Smooth muscle cell (in vitro differentiated cells): ENCODE measurements around the gene NMRK1. TPM values are rescaled to one million over a fixed set of nuclear protein-coding genes. Genes with fewer than 3 reads are reported as not detected.
A peak's percentile ranks its signal among the peaks of the same experiment; 100 is the strongest.

Experiments
- DNase-seq: peaks from one replicate; lab custom pipeline; 2025; ENCODE audit not compliant: unreplicated experiment; lab: John Stamatoyannopoulos, UW
- H2AFZ ChIP-seq: fragments of 200-600 bp; sonication (generic); 2 replicates; pipeline ENCODE4 v1.6.0; 2016; ENCODE audit warnings: antibody characterized with exemption, low read depth, mild to moderate bottlenecking
- H3F3A ChIP-seq: fragments of 200-600 bp; sonication (generic); 2 replicates; pipeline ENCODE4 v1.6.0; 2017; ENCODE audit warnings: antibody characterized with exemption, low read depth
- H3K27ac ChIP-seq: fragments of 200-600 bp; sonication (generic); 2 replicates; pipeline ENCODE4 v1.5.1; 2016; ENCODE audit warnings: low read depth, mild to moderate bottlenecking
- H3K27me3 ChIP-seq: fragments of 200-600 bp; sonication (generic); 2 replicates; pipeline ENCODE4 v1.6.1; 2016; ENCODE audit warnings: low read depth, mild to moderate bottlenecking
- H3K36me3 ChIP-seq: fragments of 200-600 bp; sonication (generic); 2 replicates; pipeline ENCODE4 v1.5.1; 2016; ENCODE audit warnings: low read depth
- H3K4me1 ChIP-seq: fragments of 200-600 bp; sonication (generic); 2 replicates; pipeline ENCODE4 v1.5.1; 2016; ENCODE audit warnings: low read depth
- H3K4me2 ChIP-seq: fragments of 200-600 bp; sonication (generic); 2 replicates; pipeline ENCODE4 v1.6.0; 2016; ENCODE audit warnings: mild to moderate bottlenecking
- H3K4me3 ChIP-seq: fragments of 200-600 bp; sonication (generic); 2 replicates; pipeline ENCODE4 v1.5.1; 2016; ENCODE audit warnings: mild to moderate bottlenecking
- H3K79me2 ChIP-seq: fragments of 200-600 bp; sonication (generic); 2 replicates; pipeline ENCODE4 v1.6.0; 2016; ENCODE audit warnings: low read depth, mild to moderate bottlenecking
- H3K9ac ChIP-seq: fragments of 200-600 bp; sonication (generic); 2 replicates; pipeline ENCODE4 v1.6.0; 2016; ENCODE audit warnings: low read depth
- H3K9me3 ChIP-seq: fragments of 200-600 bp; sonication (generic); replicated peaks from 2 replicates; pipeline ENCODE4 v1.5.1; 2016; ENCODE audit warnings: low read depth
- H4K20me1 ChIP-seq: fragments of 200-600 bp; sonication (generic); 2 replicates; pipeline ENCODE4 v1.6.0; 2016; ENCODE audit warnings: low read depth
- WGBS: methylation state at CpG from one replicate; pipeline ENCODE4 v1.1.7; 2016; ENCODE audit warnings: low lambda C conversion rate; 5-methylcytosine and 5-hydroxymethylcytosine counted together
- polyA plus RNA-seq: library from polyadenylated mRNA; unstranded; fragments of >200 nt; fragmentation: Nextera tagmentation; extraction: Ambion mirVana; gene quantifications from 2 replicates; pipeline ENCODE4 v1.2.1, GENCODE V29; 2016
- total RNA-seq: library from RNA; depleted of rRNA; stranded (reverse); fragments of >200 nt; gene quantifications from 2 replicates; pipeline ENCODE4 v1.2.3, GENCODE V29; 2014
- TF ChIP-seq, protein P1 (sequence below): fragments of 200-600 bp; sonication (generic); IDR thresholded peaks from 2 replicates; pipeline ENCODE4 v1.5.1; 2017; ENCODE audit warnings: borderline replicate concordance, mild to moderate bottlenecking, antibody characterized with exemption; ENCODE audit not compliant: insufficient read depth, poor library complexity, severe bottlenecking

The NMRK1 gene
- total and polyA plus RNA-seq, 2 experiments from 2014 or later, result 12.3 to 16.4 TPM

DNA sequence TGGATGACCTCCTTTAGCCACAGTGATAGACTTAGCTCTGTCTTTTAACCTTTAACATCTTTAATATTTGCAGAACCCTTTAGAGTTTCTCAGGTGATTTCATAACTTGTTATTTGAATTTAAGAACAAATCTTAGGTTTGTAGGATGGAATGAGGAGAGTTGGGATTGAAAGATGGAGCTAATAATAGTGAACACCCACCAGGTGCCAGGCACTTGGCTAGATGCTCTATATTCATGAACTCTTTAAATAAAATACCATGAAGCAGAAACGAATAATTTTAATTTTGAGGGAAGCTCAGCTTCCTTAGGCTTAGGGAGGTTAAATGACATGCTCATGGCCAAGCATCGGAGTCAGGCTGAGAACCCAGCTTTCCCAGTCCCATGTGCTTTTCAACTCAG lies 40.4 kb downstream of the NMRK1 start:
- TF ChIP-seq, protein P1, sequence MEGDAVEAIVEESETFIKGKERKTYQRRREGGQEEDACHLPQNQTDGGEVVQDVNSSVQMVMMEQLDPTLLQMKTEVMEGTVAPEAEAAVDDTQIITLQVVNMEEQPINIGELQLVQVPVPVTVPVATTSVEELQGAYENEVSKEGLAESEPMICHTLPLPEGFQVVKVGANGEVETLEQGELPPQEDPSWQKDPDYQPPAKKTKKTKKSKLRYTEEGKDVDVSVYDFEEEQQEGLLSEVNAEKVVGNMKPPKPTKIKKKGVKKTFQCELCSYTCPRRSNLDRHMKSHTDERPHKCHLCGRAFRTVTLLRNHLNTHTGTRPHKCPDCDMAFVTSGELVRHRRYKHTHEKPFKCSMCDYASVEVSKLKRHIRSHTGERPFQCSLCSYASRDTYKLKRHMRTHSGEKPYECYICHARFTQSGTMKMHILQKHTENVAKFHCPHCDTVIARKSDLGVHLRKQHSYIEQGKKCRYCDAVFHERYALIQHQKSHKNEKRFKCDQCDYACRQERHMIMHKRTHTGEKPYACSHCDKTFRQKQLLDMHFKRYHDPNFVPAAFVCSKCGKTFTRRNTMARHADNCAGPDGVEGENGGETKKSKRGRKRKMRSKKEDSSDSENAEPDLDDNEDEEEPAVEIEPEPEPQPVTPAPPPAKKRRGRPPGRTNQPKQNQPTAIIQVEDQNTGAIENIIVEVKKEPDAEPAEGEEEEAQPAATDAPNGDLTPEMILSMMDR, result no peak
- 50% methylated on average over 2 of the region's 2 CpGs for WGBS
- no peaks in the 10 kb centered on the region for H3K4me1 ChIP-seq

DNA sequence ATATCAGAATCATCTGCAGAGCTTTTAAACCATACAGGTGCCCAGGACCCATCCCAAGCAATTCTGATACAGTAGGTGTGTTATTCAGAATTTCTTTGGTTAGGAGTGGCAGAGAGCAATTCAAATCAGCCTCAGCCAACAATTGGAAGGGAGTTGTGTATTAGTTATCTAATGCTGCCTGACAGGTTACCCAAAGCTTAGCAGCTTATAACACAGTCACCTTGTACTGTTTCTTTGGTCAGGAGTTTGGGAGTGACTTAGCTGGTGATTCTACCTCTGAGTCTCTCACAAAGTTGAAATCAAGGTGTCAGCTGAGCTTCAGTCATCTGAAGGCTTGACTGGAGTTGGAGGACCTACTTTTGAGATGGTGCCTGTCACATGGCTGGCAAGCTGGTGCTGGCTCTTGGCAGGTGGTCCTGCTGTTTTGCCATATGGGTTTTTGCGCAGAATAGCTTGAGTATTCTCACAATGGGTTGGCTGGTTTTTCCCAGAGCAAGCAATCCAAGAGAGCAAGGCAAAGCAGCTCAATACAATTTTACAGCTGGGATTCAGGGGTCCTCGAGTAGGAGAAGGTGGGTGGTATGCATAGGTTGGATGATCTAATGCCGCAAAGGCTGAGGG lies 41.1 kb downstream of the NMRK1 start:
- no peaks in the 10 kb centered on the region for H3K36me3 ChIP-seq
- H3K4me1 ChIP-seq, result no peaks in the 10 kb centered on the region
- no peak overlapping the region for H3K4me2 ChIP-seq
- no peaks in the 10 kb centered on the region for H3F3A ChIP-seq
- no peak overlapping the region for H3K9ac ChIP-seq
- H3K27ac ChIP-seq, result no peak overlapping the region
- no peak for DNase-seq
- no peak overlapping the region for H3K4me3 ChIP-seq
- no peaks in the 10 kb centered on the region for H3K9me3 ChIP-seq
- TF ChIP-seq, protein P1, result no peak
- 88% methylated on average over 3 of the region's 3 CpGs for WGBS
- H3K79me2 ChIP-seq, result no peaks in the 10 kb centered on the region
- H2AFZ ChIP-seq, result no peak overlapping the region
- no peaks in the 10 kb centered on the region for H4K20me1 ChIP-seq
- H3K27me3 ChIP-seq, result no peaks in the 10 kb centered on the region

More for the DNA sequence above, 40.4 kb downstream of the NMRK1 start:
- H4K20me1 ChIP-seq, result no peaks in the 10 kb centered on the region
- H3K27me3 ChIP-seq, result no peaks in the 10 kb centered on the region
- no peak overlapping the region for H3K4me3 ChIP-seq
- no peak overlapping the region for H3K9ac ChIP-seq
- H2AFZ ChIP-seq, result no peak overlapping the region
- H3K27ac ChIP-seq, result no peak overlapping the region
- H3K79me2 ChIP-seq, result no peaks in the 10 kb centered on the region
- no peaks in the 10 kb centered on the region for H3K36me3 ChIP-seq
- H3K4me2 ChIP-seq, result no peak overlapping the region
- H3K9me3 ChIP-seq, result no peaks in the 10 kb centered on the region
- DNase-seq, result no peak
- H3F3A ChIP-seq, result no peaks in the 10 kb centered on the region

DNA sequence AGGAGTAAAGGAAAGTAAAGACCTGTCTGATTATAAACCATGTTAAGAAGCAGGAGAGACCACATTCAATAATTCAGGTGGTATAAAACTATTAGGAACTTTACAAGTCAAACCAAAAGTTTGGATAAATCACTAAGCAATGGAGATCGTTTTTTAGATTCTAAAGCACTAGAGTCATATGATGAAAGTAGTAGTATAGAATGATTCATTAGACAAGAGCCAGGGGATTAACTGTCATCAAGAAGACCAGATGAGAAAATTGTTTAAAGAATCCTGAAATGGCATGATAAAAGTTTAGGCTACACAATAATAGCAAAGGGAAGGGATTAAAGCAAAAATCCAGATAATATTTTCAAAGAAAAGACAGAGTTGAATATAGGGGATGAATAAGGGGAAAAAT lies 46.9 kb downstream of the NMRK1 start:
- H3K4me1 ChIP-seq, result no peaks in the 10 kb centered on the region
- 44% methylated on average over 1 of the region's 1 CpG for WGBS
- no peak overlapping the region for H3K9ac ChIP-seq
- no peaks in the 10 kb centered on the region for H3K79me2 ChIP-seq
- peak overlapping the region; percentile 68 for H3K27ac ChIP-seq
- no peak overlapping the region for H3K4me3 ChIP-seq
- no peak for DNase-seq
- H4K20me1 ChIP-seq, result no peaks in the 10 kb centered on the region
- H3K36me3 ChIP-seq, result no peaks in the 10 kb centered on the region
- peaks cover 3% of the 10 kb centered on the region for H3F3A ChIP-seq
- TF ChIP-seq, protein P1, result no peak
- no peaks in the 10 kb centered on the region for H3K27me3 ChIP-seq
- H3K4me2 ChIP-seq, result peak overlapping the region; percentile 18
- H2AFZ ChIP-seq, result no peak overlapping the region
- H3K9me3 ChIP-seq, result no peaks in the 10 kb centered on the region

DNA sequence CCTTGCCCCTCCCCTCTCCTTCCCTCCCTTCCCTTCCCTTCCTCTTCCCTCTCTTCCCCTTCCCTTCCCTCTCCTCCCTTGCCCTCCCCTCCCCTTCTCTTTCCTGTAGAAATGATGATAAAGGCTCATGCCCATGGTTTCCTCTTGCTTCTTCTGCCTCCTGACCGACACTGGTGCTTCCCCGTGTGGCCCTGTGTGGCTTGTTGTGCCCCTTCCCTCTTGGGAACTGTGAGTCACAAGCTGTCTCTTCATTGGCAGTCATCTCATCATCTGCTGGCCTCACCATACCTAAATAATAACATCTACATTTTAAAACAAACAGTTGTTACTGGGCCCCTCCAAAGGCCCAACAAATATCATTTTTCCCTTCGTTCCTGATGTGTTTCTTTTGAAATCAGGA lies 48.2 kb downstream of the NMRK1 start:
- Histone ChIP-seq H3K9me3 (no peaks in the 10 kb centered on the region), H3K4me3 (no peak overlapping the region), H3K4me2 (peak overlapping the region; percentile 34), H3K36me3 (no peaks in the 10 kb centered on the region), H2AFZ (peak overlapping the region; percentile 71), H3K27ac (peak overlapping the region; percentile 68), H3K9ac (no peak overlapping the region), H4K20me1 (no peaks in the 10 kb centered on the region), H3K4me1 (no peaks in the 10 kb centered on the region), H3K27me3 (no peaks in the 10 kb centered on the region), H3F3A (peaks cover 3% of the 10 kb centered on the region), H3K79me2 (no peaks in the 10 kb centered on the region)
- 69% methylated on average over 3 of the region's 3 CpGs for WGBS
- no peak for DNase-seq
- TF ChIP-seq, protein P1, result no peak
